GM10266 (cell line): ENCODE results near the gene KDM5B.

Experiments
- DNase-seq: peaks from one replicate; pipeline ENCODE4 v3.0.0; 2012; ENCODE audit errors: extremely low spot score
- TF ChIP-seq, protein P1 (sequence below): IDR thresholded peaks from 2 replicates; pipeline ENCODE4 v1.5.1; 2012; ENCODE audit warnings: mild to moderate bottlenecking, low read depth; ENCODE audit not compliant: control insufficient read depth, insufficient read depth; ENCODE audit errors: missing control alignments

Gene KDM5B

DNA sequence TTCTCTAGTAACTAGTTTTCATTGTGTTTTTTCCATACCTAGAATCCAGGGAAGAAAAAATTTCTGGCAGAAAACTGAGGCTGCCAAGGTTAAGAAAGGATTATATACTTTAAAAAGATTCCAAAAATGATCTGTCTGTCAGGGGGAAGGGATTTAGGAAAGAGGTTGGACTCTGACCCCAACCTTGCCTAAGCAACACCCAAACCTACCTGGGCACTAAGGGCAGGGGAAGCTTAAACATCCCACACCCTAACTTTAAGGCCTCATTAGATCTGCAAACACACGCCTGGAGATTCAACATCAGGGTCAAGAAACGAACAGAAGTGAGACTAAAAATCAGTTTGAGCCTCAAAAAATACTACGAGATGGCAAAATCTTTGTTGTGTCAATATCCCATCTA lies 19.4 kb downstream of the KDM5B start:
- TF ChIP-seq, protein P1, sequence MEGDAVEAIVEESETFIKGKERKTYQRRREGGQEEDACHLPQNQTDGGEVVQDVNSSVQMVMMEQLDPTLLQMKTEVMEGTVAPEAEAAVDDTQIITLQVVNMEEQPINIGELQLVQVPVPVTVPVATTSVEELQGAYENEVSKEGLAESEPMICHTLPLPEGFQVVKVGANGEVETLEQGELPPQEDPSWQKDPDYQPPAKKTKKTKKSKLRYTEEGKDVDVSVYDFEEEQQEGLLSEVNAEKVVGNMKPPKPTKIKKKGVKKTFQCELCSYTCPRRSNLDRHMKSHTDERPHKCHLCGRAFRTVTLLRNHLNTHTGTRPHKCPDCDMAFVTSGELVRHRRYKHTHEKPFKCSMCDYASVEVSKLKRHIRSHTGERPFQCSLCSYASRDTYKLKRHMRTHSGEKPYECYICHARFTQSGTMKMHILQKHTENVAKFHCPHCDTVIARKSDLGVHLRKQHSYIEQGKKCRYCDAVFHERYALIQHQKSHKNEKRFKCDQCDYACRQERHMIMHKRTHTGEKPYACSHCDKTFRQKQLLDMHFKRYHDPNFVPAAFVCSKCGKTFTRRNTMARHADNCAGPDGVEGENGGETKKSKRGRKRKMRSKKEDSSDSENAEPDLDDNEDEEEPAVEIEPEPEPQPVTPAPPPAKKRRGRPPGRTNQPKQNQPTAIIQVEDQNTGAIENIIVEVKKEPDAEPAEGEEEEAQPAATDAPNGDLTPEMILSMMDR = no peak
- no peak for DNase-seq

DNA sequence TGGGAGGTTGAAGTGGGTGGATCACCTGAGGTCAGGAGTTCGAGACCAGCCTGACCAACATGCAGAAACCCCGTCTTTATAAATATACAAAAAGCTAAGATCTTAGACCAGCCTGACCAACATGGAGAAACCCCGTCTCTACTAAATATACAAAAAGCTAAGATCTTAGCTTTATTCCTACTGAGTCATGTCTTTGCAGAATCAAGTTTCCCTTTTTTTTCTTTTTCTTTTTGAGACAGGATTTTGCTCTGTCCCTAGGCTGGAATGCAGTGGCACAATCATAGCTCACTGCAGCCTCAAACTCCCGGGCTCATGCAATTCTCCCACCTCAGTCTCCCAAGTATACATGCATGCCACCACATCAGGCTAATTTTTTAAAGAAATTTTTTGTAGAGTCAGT lies 21.4 kb downstream of the KDM5B start:
- TF ChIP-seq, protein P1 = no peak
- no peak for DNase-seq

DNA sequence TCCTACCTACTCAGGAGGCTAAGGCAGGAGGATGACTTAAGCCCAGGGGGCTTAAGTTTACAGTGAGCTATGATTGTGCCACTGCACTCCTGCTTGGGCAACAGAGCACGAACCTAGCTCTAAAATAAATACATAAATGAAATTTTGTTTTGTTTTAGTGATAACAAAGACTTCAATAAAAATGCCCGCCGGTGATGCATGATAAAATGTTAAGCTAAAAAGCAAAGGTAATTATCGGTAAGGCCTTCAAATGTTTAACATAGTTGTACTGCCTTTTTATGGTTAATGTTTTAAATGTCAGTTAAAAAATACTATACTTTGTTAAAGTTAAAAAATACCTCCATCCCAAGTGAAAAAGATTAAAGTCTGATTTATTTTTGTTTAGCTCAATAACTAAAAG lies 27.0 kb downstream of the KDM5B start:
- DNase-seq = no peak
- TF ChIP-seq, protein P1 = no peak

DNA sequence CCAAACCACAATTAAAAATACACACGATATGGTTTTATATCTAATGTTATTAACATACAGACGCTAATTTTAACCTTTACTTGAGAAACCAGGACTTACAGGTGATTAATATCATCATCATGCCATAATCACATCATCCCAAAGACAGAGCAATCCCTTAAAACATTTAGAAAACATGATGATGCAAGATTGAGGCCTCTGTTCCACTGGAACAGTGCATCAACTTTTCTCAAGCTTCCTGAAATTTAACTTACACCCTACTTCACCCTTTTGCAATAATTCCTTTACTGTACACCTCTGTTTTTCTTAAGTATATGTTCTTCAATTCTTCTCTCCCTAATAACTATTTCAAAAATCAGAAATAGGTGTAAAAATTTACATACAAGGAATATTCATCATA lies 38.1 kb downstream of the KDM5B start:
- TF ChIP-seq, protein P1 = no peak
- no peak for DNase-seq

DNA sequence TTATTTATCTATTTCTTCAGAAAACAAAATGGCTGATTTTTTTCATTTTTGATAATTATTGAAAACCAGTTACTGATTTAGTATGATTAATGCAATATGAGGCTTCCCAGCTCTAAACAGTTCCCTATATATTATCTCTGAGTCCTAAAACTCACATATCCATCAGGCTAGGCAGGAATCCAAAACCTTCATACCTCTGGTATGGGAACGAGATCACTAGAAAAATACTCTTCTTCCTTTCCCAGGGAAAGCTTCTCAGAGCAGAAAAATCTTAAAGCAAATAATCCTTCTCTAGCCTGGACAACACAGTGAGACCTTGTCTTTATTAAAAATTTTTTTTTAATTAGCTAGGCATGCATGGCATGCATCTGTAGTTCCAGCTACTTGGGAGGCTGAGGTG lies 42.5 kb downstream of the KDM5B start:
- DNase-seq = no peak
- TF ChIP-seq, protein P1 = no peak

DNA sequence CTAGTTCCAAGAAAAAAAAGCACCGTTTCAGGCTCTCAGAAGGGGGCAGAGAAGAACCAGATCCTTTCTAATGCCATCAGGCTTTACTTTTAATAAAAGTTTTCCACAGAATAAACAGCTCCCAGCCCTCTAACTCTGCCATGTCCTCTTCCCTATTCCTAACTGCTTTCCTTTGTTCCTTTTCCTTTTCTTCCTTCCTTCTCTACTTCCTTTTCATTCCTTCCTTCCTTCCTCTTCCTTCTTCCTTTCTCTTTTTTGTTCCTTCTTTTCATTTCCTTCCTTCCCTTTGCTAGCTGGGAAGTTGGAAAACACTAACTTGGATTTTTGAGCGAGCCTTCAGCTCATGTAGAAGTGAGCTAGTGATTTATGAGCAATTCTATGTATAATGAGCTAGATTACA lies 46.2 kb downstream of the KDM5B start:
- TF ChIP-seq, protein P1 = no peak
- no peak for DNase-seq

DNA sequence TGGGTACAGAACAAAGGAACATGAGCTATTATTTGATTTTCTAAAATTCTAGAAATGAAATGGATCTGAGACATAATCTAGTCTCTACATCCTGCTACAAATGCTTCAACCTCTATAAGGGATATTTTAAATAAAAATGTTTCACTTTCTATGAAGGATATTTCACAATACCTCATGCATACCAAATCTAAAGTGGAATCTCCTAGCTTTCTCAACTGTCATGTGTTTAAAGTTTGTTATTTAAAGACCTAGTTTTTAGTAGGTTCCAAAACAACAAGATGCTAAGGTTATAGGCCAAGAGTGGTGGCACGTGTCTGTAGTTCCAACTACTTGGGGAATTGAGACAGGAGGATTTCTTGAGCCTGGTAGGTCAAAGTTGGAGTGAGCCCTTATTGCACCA lies 47.6 kb downstream of the KDM5B start:
- no peak for DNase-seq
- TF ChIP-seq, protein P1 = no peak
